OCI-LY1 (cell line): ENCODE data around the gene ZFAND5.

Experiments
- EZH2 ChIP-seq: fragments of 200-600 bp; sonication (generic), shearing (Covaris generic); IDR thresholded peaks from 2 replicates; pipeline ENCODE4 v1.8.0; 2017; ENCODE audit warnings: borderline replicate concordance, mixed run types, mild to moderate bottlenecking, antibody characterized with exemption, low read length, moderate library complexity, mixed read lengths
- TF ChIP-seq, protein P1 (sequence below): fragments of 200-600 bp; sonication (generic), shearing (Covaris generic); IDR thresholded peaks from 2 replicates; pipeline ENCODE4 v1.5.1; 2017; ENCODE audit warnings: mild to moderate bottlenecking, antibody characterized with exemption, low read length, moderate library complexity, mixed read lengths

DNA sequence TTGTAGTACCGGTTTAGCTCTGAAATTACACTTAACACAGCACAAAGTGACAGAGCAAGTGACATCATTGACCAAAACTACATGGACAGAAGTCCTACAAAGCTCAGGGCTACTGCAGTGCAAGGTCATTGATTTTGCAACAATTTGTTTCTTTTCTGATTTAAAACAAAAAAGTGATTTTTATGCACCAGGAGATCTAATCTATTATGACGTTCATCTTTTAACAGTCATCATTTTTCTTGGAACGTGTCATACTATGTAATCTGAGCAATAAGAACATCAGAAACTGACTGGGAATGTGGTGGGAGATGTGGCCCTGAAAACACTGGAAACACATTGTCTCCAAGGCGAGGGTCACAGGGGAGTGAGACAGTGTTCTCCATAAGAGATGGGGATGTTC lies 17.4 kb upstream of the ZFAND5 start:
- TF ChIP-seq, protein P1, sequence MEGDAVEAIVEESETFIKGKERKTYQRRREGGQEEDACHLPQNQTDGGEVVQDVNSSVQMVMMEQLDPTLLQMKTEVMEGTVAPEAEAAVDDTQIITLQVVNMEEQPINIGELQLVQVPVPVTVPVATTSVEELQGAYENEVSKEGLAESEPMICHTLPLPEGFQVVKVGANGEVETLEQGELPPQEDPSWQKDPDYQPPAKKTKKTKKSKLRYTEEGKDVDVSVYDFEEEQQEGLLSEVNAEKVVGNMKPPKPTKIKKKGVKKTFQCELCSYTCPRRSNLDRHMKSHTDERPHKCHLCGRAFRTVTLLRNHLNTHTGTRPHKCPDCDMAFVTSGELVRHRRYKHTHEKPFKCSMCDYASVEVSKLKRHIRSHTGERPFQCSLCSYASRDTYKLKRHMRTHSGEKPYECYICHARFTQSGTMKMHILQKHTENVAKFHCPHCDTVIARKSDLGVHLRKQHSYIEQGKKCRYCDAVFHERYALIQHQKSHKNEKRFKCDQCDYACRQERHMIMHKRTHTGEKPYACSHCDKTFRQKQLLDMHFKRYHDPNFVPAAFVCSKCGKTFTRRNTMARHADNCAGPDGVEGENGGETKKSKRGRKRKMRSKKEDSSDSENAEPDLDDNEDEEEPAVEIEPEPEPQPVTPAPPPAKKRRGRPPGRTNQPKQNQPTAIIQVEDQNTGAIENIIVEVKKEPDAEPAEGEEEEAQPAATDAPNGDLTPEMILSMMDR: no peak
- no peak for TF ChIP-seq EZH2
